Umbilical cord (tissue), 2 donors: ENCODE measurements around the gene TPRX2. TPM values are rescaled to one million over a fixed set of nuclear protein-coding genes. Genes with fewer than 3 reads are reported as not detected.
"Not testable (repeated sequence)": the region's sequence is repeated elsewhere in the genome, so short reads cannot be mapped to it uniquely, and the experiment has no call there.

ENCODE experiments used
- DNase-seq: peaks from one replicate; pipeline ENCODE4 v3.0.0-alpha.2; 2015; ENCODE audit warnings: low spot score
- total RNA-seq: library from RNA; depleted of rRNA; stranded (reverse); fragments of >200 nt; gene quantifications from one replicate; pipeline ENCODE4 v1.2.3, GENCODE V29; 2014; ENCODE audit warnings: low replicate concordance; ENCODE audit not compliant: insufficient read depth

The TPRX2 gene
- not detected for total RNA-seq

GRCh38 chr19:47858646-47859285 is at the start of gene TPRX2:
TPRX2 (plus strand) TSS chr19:47859235; CDS start chr19:47859247, 12 bp downstream.
- DNase-seq, result not testable (repeated sequence)

- DNase-seq, result peak; percentile 55
These were observed 45.6 kb upstream of the TPRX2 start for GRCh38 chr19:47813304-47813994.

GRCh38 chr19:47813995-47814328 is 45.1 kb upstream of the TPRX2 start:
- DNase-seq, result no peak

- not testable (repeated sequence) for DNase-seq
These were observed 42.8 kb upstream of the TPRX2 start for GRCh38 chr19:47816270-47816669.

- not testable (repeated sequence) for DNase-seq
These were observed 40.8 kb upstream of the TPRX2 start for GRCh38 chr19:47818221-47818620.

GRCh38 chr19:47819858-47820257 is 39.2 kb upstream of the TPRX2 start:
- no peak for DNase-seq

GRCh38 chr19:47820410-47820809 is 38.6 kb upstream of the TPRX2 start:
- DNase-seq, result no peak

GRCh38 chr19:47821460-47822020 is 37.5 kb upstream of the TPRX2 start, which contains the start of gene CRX:
CRX (plus strand) TSS chr19:47821937; CDS start chr19:47834444, 12,507 bp downstream.
- no peak for DNase-seq

GRCh38 chr19:47824396-47824795 is 34.6 kb upstream of the TPRX2 start:
- no peak for DNase-seq

GRCh38 chr19:47826800-47827199 is 32.2 kb upstream of the TPRX2 start:
- no peak for DNase-seq

GRCh38 chr19:47832723-47833122 is 26.3 kb upstream of the TPRX2 start:
- DNase-seq, result no peak

- DNase-seq, result no peak
These were observed 23.0 kb upstream of the TPRX2 start for GRCh38 chr19:47836038-47836437.

GRCh38 chr19:47839411-47839810 is 19.6 kb upstream of the TPRX2 start:
- DNase-seq, result no peak

- DNase-seq, result no peak
These were observed 19.1 kb upstream of the TPRX2 start for GRCh38 chr19:47839913-47840312.

- no peak for DNase-seq
These were observed 16.1 kb upstream of the TPRX2 start for GRCh38 chr19:47842941-47843340.

- DNase-seq, result no peak
These were observed 10.6 kb upstream of the TPRX2 start for GRCh38 chr19:47848425-47848822.

- no peak for DNase-seq
These were observed 10.1 kb upstream of the TPRX2 start for GRCh38 chr19:47848823-47849473.

- DNase-seq, result no peak
These were observed 6.0 kb upstream of the TPRX2 start for GRCh38 chr19:47853003-47853402.

GRCh38 chr19:47854459-47854858 is 4.6 kb upstream of the TPRX2 start:
- DNase-seq, result no peak

GRCh38 chr19:47858231-47858630 is 804 bp upstream of the TPRX2 start:
- DNase-seq, result not testable (repeated sequence)

GRCh38 chr19:47859838-47860237 is 803 bp downstream of the TPRX2 start:
- not testable (repeated sequence) for DNase-seq

- DNase-seq, result no peak
These were observed 1.7 kb downstream of the TPRX2 start for GRCh38 chr19:47860602-47861297.
